G401.6 (cell line): ENCODE results near the gene SLC23A1.
A peak's percentile ranks its signal among the peaks of the same experiment; 100 is the strongest.

ENCODE experiments used
- FAIRE-seq: peaks from 2 replicates; lab custom pipeline; 2012; peaks lifted over from hg19 to GRCh38; lab: Jason Lieb, UNC

The SLC23A1 gene

DNA sequence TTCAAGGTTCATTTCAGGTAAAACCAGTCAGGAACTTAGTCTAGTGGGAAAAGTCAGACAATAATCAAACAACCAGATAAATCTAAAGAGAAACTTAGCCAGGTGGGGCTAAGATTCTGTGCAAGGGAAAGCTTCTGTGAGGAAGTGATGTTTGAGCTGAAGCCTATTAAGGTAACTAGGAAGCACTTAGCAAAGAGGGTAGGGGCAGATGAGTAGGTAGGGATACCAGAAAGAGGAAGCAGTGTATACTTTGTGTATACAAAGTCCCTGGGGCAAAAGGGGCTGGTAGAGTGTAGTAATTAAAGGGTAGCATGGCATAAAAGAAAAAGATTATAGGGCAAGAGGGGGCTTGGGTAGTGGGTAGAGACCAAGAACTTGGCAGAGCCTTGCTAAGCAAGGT is 24.4 kb upstream of the SLC23A1 start:
- FAIRE-seq: no peak

DNA sequence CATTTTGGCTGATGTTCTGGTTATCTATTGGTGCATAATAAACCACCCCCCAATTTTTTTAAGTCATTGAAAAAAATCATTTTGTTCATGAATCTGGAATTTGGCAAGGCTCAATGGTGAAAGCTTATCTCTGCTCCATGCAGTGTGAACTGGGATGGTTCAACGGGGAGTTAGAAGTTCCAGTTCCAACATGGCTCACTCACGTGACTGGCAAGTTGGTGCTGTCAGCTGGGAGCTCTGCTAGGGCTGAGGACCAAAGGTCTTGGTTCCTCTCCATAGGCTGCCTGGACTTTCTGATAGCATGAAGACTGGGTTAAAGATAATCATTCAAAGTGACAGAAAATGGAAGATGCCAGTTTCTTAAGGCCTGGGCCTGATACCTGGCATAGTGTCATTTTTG is 23.9 kb upstream of the SLC23A1 start:
- no peak for FAIRE-seq

GRCh38 chr5:139404484-139404840 is 21.4 kb upstream of the SLC23A1 start:
- no peak for FAIRE-seq

GRCh38 chr5:139403787-139404483 is 20.8 kb upstream of the SLC23A1 start, which contains the start of gene SPATA24:
SPATA24 (minus strand) TSS chr5:139404089; CDS start chr5:139404060, 29 bp downstream.
- FAIRE-seq: peak; percentile 94

- no peak for FAIRE-seq
These were observed 20.3 kb upstream of the SLC23A1 start for GRCh38 chr5:139403418-139403786.

- no peak for FAIRE-seq
These were observed 19.6 kb upstream of the SLC23A1 start for GRCh38 chr5:139402561-139403158.

DNA sequence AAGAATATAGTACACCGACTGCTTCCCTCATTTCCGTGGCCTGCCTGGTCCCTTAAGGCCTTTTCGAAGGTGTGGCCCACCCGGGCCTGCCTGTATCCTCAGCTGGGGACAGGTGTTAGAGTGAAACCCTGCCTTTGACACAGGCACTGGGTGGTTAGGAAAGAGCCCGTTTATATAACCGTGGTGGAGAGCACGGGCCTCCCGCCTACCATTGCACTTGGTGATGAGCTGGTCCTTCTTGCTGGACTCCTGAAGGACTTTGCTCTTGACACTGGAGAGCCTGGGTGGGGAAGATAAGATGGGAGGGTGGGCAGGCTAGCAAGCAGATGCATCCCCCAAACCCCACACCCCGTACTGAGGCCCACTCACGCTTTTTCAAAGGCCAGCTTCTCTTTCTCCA is 18.4 kb upstream of the SLC23A1 start:
- no peak for FAIRE-seq

GRCh38 chr5:139399501-139400121 is 16.5 kb upstream of the SLC23A1 start:
- FAIRE-seq: no peak

DNA sequence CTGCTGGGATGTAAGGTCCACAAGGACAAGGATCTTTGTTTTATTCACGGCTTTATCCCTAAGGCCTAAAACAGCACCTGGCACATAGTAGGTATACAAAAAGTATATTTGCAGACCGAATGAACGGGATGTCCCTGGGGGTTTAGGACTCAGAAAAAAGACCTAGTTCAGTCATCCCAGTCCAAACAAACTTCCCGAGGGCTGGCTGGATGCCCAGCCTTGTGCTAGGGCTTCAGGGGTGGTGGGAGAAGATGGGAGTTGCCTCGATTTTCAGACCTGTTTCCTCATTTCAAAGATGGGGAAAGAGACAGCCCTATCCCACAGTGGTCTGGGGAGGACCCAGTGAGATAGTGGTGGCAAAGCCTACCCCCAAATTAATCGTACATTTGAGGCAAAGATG is 14.8 kb upstream of the SLC23A1 start:
- no peak for FAIRE-seq

DNA sequence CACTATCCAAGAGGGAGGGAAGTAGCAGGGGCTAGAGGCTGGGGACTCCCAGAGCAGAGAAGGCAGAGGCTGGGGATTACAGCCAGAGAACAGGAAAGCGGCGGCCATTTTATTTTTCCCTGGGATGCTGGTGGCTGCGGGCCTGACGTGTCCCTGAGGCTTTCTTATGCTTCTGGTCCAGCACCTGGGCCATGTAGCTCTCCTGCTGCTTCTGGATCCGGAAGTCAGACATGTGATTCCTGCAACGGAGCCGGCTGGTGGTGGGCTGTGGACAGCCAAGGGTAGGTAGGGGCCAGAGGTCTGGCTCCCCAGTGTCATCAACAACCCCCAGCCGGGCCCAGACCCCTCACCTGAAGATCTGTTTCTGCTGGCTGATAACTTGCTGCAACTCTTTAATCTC is 13.6 kb upstream of the SLC23A1 start:
- no peak for FAIRE-seq

GRCh38 chr5:139395844-139396640 is 12.9 kb upstream of the SLC23A1 start:
- no peak for FAIRE-seq

- FAIRE-seq: no peak
These were observed 11.8 kb upstream of the SLC23A1 start, which contains the start of gene PROB1 for GRCh38 chr5:139394654-139395566. PROB1 (minus strand) TSS chr5:139395104; CDS start chr5:139395081, 23 bp downstream.

GRCh38 chr5:139394123-139394653 is 11.1 kb upstream of the SLC23A1 start:
- FAIRE-seq: no peak

DNA sequence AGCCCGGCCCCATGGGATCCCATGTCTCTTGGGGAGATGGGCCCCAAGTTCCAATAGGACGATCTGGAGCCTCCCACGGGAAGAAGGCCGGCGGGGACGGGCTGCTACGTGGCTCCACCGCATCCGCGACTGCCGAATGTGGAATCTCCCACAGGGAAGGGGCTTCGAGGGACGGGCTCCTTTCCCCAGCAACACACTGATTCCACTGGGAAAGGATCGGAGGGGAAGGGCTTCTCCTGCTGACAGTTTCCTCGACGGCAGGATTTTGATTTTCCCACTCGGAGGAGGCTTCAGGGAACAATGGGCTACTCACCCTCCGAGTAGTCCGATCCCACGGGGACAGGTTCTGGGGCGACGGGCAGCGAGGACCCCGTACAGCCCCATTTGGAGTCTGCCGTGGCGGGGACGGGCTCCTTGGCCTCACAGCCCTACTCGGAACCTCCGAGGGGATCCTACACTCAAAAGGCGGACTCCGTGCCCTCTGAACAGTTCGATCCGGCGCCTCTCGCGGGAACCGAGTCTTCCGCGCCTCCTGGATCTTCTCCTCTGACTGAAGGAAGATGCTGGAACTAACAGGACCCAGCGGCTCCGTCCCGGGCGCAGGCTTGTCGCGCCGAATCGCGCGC is 10.5 kb upstream of the SLC23A1 start:
- no peak for FAIRE-seq

- FAIRE-seq: no peak
These were observed 9.8 kb upstream of the SLC23A1 start for GRCh38 chr5:139392678-139393496.

DNA sequence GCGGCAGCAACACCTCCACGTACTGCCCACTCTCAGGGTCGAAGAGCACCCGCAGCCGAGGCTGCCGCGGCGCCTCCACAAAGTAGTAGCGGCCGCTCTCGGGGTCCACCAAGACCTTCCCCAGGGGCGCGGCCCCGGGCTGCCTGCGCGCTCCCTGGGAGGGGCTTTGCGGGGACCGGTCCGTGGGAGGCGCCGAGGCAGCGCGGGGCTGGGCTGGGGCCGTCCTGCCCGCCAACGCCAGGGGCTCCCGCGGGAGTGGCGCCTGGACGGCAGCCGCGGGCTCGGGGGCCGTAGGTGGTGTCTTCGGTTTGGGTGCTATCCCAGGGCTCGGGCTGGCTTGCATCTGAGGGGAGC is 9.2 kb upstream of the SLC23A1 start:
- no peak for FAIRE-seq

DNA sequence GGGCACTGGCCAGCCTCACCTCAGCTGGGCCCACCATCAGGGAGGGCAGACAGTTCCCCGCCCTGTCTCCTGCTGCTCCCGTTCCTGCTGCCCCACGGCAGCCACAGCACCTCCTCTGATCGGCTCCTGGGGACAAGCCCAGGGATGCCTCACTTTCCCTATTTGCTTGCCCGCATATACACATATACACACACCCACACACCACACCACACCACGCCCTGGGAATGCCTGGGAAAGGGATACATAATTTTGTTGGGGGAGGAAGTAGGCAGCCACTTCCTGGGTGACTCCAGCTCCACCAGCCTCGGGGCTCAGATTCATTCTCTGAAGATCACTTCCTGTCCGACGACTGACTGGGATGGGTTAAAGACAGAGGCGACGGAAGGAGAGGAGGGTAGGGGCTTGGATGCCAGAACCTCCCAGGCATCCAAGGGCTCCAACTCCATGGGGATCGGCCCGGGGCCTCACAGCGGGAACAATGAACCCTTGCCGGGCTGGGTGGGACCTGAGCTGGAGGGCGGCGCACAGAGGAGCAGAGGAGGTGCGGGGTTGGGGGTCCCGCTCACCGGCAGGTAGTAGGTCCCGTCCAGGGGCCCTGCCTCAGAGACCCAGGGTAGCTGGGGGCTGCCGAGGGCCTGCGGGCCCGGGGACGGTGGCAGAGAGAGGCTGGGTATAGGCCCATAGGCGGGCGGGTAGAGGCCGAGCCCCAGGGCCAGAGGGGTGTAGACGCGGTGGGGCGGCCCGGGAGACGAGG is 8.7 kb upstream of the SLC23A1 start:
- no peak for FAIRE-seq

GRCh38 chr5:139390639-139391569 is 7.8 kb upstream of the SLC23A1 start:
- FAIRE-seq: no peak
